Stimulated activated CD8-positive, alpha-beta memory T cell treated with anti-CD3 and anti-CD28 coated beads, Interleukin-15, amount 100 ng/mL, for 24 hours (primary cell): ENCODE measurements around the gene ARHGAP26.
A peak's percentile ranks its signal among the peaks of the same experiment; 100 is the strongest.

Experiments
- DNase-seq: peaks from one replicate; pipeline ENCODE4 v3.0.0-alpha.2; 2020; ENCODE audit warnings: low read depth

ARHGAP26 gene

GRCh38 chr5:142769793-142770649, at the start of gene ARHGAP26:
Gene ARHGAP26, plus strand, starts transcription at chr5:142770377. Its CDS starts 385 bp downstream, at chr5:142770762.
- DNase-seq: peak; percentile 76

DNA sequence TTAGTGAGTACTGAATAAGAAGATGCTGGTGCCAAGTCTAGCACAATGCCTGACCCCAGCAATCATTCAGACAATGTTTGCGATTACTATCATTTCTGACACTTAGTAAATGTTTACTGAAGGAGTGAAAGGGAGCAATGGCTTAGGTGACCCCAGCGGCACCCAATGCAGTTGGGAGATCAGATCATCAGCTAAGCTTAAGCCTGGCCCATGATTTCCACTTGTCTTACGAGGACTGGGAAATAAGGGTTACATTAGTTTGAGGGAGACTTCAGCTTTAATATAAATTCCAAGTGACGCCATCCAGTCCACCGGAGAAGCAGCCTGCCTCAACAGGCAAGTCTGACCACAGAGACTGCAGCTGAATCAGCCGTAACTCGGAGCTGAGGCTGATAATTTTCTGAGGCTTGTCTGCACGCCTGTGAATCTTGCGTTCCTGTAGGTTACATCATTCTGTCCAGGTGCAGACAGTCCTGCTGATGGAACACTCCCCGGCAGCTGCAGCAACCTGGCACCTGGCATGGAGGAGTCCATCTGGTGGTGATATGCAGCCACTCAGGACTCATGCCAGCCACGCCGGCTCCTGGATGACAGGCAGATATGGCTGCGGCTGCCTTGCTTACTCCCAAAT, 49.4 kb upstream of the ARHGAP26 start:
- DNase-seq: no peak

GRCh38 chr5:142722146-142722545, 48.0 kb upstream of the ARHGAP26 start:
- no peak for DNase-seq

DNA sequence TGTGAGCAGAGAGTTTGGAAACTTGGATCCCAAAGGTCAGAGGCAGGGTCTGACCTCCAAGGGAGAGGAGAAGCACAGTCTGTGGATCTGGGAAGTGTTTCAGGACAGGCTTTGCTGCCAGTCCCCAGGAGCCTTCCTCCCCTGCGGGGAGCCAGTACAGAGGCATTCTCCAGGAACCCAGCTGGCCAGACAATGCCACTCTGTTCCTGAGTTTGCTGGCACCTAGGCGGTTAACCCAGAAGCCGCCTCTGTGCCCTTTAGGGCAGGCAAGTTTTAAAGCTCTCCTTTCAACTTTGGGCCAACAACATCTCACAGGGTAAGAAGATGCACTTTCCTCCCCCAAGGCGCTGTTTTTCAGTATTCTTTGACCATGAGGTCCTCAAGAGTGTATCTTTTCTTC, 47.3 kb upstream of the ARHGAP26 start:
- no peak for DNase-seq

DNA sequence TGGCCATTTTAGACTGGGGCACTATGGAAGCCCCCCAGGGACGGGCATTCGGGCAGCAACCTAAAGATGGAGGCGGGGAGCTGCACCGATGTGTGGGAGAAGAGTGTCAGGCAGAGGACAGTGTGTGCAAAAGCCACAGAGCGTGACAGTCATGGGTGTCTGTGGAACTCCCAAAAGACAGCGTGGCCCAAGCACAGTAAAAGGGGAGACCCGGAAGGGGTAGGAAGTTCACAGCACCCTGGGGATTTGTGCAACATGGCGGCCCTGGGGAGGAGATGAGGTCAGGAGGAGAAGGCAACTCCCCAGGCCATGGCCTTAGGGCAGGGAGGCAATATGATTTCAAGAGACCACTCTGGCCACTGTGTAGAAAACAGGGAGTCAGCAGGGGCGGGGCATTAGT, 45.4 kb upstream of the ARHGAP26 start:
- DNase-seq: no peak

- DNase-seq: no peak
Observed at GRCh38 chr5:142725231-142726187, 44.7 kb upstream of the ARHGAP26 start.

DNA sequence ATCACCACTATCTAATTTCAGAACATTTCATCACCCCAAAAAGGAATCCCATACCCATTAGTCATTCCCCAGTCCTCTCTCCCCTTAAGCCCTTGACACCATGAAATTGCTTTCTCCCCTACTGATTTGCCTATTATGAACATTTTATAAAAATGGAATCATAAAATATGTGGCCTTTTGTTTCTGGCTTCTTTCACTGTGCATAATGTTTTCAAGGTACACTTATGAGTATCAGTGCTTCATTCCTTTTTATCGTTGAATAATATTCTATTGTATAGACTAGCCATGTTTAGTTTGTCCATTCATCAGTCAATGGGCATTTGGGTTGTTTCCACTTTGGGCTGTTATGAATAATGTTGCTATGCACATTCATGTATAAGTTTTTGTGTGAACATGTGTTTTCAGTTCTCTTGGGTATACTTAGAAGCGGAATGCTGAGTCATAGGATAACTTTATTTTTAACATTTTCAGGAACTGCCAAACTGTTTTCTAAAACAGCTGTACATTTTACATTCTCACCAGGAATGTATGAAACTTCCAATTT, 43.9 kb upstream of the ARHGAP26 start:
- DNase-seq: no peak

- no peak for DNase-seq
Observed at GRCh38 chr5:142727735-142728047, 42.5 kb upstream of the ARHGAP26 start.

- no peak for DNase-seq
Observed at GRCh38 chr5:142735323-142736246, 34.6 kb upstream of the ARHGAP26 start.

DNA sequence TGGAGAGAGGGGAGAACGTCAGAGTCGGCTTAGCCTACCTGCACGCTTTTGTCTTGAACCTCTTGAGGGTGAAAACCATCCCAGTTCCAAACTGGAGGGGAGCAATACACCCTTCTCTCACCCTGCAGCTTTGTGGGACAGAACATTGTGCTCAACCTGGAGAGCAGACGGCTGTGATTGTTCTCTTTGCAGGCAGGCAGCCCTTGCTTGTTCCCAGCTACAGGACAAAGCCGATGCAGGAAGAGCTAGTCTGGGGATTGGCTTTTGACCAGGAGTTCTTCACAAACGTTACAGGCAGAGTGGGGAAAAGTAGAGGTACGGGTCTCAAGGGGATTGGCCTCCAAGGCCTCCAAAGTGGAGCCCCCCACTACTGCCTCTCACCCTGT, 33.9 kb upstream of the ARHGAP26 start:
- DNase-seq: no peak

DNA sequence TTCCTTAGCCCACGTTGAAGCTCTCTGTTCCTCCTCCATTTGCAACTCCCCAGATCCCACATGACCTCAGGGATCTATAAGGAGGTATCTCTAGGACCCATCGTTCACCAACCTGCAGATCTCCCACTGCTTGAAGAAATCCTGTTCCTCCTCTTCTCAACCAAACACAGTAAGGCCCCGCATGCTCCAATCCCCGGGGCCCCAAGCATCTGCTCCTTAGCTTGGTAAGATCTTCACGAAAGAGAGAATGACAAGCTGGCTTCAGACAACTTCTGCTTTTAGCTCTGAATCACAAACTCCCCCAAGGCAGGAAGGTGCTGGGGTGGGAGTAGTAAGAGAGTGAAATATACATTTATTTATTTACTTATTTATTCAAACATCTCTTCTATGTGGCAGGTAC, 33.0 kb upstream of the ARHGAP26 start:
- no peak for DNase-seq

- DNase-seq: no peak
Observed at GRCh38 chr5:142740474-142741242, 29.5 kb upstream of the ARHGAP26 start.

DNA sequence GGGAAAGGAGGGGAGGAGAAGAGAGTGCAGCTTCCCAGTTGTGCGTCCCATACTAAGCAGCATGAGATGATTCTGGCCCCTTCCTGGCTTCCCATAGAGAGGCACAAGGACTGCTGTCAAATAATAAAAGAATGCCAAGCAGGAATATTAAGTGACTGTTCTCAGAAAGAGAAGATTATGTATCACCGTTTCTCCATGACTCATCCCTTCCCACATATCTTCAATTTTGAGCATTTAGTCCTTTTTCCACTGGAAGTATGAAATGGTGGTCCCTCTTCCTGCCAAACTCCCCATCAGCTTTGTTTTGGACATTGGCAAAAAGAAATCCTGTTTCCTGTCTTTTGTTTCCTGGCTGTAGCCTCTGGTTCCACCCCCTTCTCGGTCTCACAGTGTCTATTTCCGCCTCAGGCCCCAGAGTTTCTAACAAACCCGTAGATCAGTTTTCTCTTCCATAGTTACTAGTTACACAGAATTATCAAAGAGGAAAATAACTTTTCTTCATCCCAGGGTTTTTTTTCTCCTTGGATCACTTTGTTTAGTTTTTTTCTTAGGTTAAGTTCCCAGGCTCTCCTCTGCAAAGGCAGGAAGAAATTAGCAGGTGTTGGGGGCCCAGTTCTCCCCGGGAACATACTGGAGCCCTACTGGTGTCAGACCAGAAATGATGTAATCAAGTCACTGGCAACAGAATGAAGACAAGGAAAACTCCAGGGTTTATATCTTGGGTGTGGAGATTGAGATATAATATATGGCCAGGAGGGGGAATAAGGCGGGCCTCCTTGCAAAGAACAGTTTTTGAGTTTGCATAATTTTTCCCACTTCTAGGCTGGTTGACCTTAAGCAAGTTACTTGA, 26.4 kb upstream of the ARHGAP26 start:
- DNase-seq: no peak

DNA sequence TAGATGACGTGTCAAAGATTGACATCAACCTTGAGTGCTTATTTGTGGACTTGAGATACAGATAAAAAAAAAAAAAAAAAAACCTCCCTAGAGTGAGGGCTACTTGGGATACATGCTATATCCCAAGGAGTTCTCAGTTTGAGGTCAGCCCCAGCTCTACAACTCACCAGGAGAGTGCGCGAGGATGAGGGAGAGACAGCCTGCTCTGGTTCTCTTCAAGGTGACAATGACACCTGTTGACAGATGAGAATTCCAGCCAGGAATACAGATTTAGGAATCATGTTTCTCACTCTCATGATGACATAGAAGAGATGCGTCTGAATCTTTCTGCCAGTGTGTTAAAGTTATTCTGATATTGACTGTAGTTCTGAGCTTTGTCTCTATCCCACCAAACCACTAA, 24.9 kb upstream of the ARHGAP26 start:
- no peak for DNase-seq

- no peak for DNase-seq
Observed at GRCh38 chr5:142746532-142747433, 23.4 kb upstream of the ARHGAP26 start.

- no peak for DNase-seq
Observed at GRCh38 chr5:142748132-142748531, 22.0 kb upstream of the ARHGAP26 start.

- DNase-seq: no peak
Observed at GRCh38 chr5:142748568-142749249, 21.5 kb upstream of the ARHGAP26 start.

DNA sequence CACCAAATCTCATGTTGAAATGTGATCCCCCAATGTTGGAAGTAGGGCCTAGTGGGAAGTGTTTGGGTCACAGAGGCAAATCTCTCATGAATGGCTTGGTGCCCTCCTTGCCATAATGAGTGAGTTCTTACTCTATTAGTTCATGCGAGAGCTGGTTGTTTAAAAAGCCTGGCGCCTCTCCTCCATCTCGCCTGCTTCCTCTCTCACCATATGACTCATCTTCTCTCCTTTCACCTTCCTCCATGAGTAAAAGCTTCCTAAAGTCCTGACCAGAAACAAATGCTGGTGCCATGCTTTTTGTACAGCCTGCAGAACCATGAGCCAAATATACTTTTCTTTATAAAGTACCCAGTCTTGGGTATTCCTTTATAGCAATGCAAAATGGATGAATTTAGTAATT, 20.9 kb upstream of the ARHGAP26 start:
- DNase-seq: no peak
